Non-pigmented ciliary epithelial cell (primary cell): Measurements from ENCODE around the gene HPCA.

Experiments
- DNase-seq: peaks from one replicate; pipeline ENCODE4 v3.0.0-alpha.2; 2010; ENCODE audit warnings: low read depth

Gene HPCA

GRCh38 chr1:32889731-32890278 is 3.5 kb downstream of the HPCA start:
- DNase-seq = no peak

DNA sequence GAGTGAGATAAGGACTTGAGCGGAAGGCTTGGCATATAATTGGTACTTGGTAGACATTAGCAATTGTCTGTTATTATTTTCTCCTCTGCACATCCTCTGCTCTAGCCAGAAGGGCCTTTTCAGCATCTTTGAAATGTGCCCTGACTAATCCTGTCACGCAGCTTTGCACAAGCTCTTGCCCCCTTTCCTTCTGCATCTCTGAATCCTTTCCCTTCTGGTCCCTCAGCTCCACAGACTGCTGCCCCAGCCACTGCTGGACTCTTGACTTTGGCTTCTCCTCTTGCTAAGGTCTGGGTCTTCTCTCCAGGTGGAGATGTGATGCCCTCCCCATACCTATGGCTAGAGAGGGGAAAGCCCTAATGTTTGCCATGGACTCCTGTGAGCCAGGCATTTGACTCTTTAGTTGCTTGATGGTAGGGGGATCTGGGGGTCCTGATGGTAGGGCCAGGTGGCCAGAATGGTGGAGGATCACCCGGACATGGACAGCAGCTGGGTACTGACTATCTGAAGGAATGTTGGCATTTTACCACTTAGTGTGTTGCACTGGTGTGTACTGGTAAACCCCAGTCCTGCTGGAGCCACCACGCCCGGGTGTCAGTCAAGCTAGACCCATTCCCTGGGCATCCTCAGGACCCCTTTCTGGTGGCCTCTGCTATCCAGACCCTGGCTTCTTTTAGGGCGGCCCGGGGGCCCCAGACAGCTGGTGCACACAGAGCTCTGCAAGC is 4.4 kb downstream of the HPCA start:
- no peak for DNase-seq

GRCh38 chr1:32891241-32891570 is 4.9 kb downstream of the HPCA start:
- DNase-seq = no peak

GRCh38 chr1:32891630-32892029 is 5.3 kb downstream of the HPCA start:
- no peak for DNase-seq

GRCh38 chr1:32892368-32893197 is 6.3 kb downstream of the HPCA start:
- no peak for DNase-seq

GRCh38 chr1:32893198-32894018 is 7.1 kb downstream of the HPCA start:
- DNase-seq = no peak

- no peak for DNase-seq
These were observed 7.8 kb downstream of the HPCA start for GRCh38 chr1:32894019-32894600.

GRCh38 chr1:32894681-32895080 is 8.4 kb downstream of the HPCA start:
- DNase-seq = no peak

GRCh38 chr1:32895325-32896215 is 9.3 kb downstream of the HPCA start:
- DNase-seq = no peak

DNA sequence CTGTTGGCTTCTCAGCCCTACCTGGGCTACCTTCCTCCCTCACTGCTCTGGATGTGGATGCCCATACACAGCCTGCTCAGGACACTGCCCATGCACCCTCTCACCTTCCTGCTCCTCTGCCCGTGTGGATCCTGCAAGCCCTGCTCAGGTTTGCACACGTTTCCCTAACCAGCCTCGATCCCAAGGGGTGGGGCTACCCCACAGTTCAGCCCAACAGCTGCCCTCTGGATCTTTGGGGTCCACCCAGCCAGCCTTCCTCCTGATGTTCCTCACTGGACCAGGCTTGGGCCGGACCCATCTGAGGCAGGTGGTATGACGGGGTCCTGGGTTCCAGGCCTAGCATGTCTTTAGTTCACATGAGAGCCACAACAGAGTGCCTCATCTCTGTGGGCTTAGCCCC is 10.2 kb downstream of the HPCA start:
- DNase-seq = no peak

DNA sequence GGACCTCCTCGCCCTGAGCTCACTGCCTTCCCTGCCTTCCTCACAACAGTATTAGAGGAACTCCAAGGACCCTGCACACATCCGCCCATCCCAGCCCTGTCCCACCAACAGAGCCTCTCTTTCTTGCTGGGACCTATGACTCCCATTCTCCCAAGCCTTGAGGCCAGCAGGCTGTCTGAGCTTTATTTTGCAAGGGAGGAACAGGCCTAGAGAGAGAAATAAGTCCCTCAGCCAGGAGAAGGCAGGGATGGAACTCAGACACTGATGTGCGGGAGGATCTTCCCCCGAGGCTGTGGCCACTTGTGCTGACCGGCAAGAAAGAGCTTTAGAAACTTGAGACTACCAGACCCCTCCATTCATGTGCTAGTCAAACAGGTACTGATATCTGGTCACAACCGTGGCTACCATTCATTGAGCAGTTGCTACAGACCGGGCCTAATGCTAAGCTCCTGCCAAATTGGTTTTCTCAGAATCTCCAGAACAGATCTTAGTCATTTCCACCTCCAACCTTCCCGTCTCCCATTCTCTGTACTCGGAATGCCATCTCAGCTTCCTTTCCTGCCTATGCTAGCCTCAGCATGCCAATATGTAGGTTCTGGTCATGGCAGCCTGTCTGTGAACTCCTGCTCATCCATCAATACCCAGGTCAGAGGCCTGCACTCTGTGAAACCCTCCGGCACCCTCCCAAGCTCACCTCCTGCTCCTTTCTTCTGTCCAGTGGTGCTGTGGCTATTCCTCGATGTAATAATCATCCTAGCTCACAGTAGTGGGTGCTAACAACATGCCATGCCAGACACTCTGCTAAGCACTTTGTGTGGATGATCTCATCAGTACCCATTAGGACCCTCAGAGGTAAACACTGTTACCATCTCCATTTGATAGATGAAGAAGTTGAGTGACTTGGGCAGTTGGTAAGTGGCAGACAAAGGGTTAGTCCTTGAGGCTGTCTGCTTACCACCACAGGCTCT is 11.1 kb downstream of the HPCA start:
- DNase-seq = no peak

GRCh38 chr1:32898056-32898455 is 11.8 kb downstream of the HPCA start:
- DNase-seq = no peak

- no peak for DNase-seq
These were observed 12.7 kb downstream of the HPCA start for GRCh38 chr1:32898958-32899357.

DNA sequence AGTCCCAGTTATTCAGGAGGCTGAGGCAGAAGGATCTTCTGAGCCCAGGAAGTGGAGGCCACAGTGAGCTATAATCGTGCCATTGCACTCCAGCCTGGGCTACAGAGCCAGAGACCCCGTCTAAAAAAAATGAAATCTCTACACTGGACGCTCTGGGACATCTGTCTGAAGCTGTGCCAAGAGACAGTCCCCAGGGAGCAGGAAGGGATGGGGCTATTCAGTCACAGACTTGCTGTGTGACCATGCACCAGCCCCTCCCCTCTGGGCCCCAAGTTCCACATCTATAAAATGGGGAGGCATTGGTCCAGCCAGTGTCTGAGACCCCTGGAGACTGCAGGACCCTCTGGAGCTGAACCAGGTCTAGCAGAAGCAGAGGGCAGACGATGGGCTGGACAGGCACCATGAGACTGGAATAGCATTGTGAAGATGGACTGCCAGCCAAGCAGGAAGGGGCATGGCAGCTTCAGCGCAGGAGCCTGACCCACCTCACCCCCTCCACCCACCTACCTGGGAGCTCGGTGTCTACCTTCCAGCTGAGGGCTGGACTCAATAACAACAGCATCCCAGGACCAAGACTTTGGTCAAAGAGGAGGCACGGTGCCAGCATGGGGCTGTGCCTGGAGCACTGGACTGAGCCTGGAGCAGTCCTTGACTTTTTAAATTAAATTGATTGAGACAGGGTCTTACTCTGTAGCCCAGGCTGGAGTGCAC is 13.4 kb downstream of the HPCA start:
- no peak for DNase-seq

GRCh38 chr1:32900371-32900955 is 14.2 kb downstream of the HPCA start:
- no peak for DNase-seq

DNA sequence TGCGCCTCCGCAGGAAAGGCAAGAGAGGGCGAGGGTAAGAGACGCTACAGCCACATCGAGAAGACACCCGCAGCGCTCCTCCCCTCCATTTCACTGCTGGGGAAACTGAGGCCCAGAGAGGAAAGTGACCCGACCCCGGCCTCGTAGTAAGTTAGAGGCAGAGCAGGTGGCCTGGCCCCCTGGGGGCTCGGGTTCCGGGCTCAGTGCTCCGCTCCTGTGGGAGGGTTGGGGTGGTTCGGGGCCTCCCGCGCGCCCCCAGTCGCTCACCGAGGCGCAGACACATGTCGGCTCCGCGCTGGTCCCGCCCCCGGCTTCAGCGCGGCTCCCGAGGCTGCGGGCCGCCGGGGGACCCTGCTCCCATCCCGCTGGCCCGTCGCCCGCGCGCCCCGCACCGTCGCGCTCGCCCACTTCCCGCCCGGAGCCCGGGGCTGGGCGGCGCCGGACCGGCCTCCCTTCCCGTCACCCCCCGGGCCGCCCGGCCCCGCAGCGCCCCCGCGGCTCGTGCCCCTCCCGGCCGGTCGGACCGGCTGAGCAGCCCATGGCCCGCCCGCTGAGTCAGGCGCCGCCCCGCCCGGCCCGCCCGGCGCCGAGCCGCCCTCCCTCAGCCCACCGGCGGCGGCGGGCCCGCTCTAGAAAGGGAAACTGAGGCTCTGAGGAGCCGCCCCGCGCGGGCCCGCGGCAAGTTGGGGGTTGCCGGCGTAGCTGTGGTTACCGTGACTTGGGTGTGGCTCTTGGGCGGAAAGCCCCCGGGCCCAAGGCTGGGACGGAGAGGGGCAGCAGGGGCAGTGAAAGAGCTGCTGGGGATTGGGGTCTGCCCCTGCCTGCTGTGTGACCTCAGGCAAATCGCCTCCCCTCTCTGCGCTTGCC is 14.9 kb downstream of the HPCA start, which contains the start of gene TMEM54:
TMEM54 (minus strand) TSS at position 434 of the 867 bp plus-strand sequence; CDS start at position 283, 151 bp downstream.
- DNase-seq = no peak

- no peak for DNase-seq
These were observed 15.7 kb downstream of the HPCA start for GRCh38 chr1:32901823-32902534.
